K562 (cell line): ENCODE results near the gene ADAMTS14.

ENCODE experiments used
- COPS2 ChIP-seq: fragments of 450-650 bp; conservative IDR thresholded peaks from 2 replicates; pipeline ENCODE4 v1.6.1; 2016; ENCODE audit warnings: mild to moderate bottlenecking, moderate library complexity
- EZH2 ChIP-seq: IDR thresholded peaks from 2 replicates; pipeline ENCODE4 v1.6.1; 2012; ENCODE audit warnings: low read depth, mild to moderate bottlenecking, inconsistent platforms, low read length, borderline replicate concordance
- FOXK1 ChIP-seq: sonication (generic); formaldehyde crosslinking; IDR thresholded peaks from 2 replicates; pipeline ENCODE4 v1.8.0; 2022; ENCODE audit warnings: missing genetic modification reagents, mild to moderate bottlenecking, borderline replicate concordance
- HMG20B ChIP-seq: fragments of 250-450 bp; sonication (Bioruptor Pico); IDR thresholded peaks from 2 replicates; pipeline ENCODE4 v1.5.0; 2021; ENCODE audit warnings: mild to moderate bottlenecking
- MAFK ChIP-seq: IDR thresholded peaks from 2 replicates; pipeline ENCODE4 v1.6.1; 2011; ENCODE audit warnings: low read length, improper control_type of control experiment
- MEF2A ChIP-seq: IDR thresholded peaks from 2 replicates; pipeline ENCODE4 v1.6.1; 2011; ENCODE audit warnings: low read depth, mild to moderate bottlenecking, low read length, moderate library complexity; ENCODE audit not compliant: control insufficient read depth
- NR2C1 ChIP-seq, 2 experiments: fragments of 450-650 bp; IDR thresholded peaks; 2 replicates each; pipeline ENCODE4 v1.6.1; 2017; ENCODE audit warnings: mild to moderate bottlenecking in 2 of 2, antibody characterized with exemption in 1 of 2, inconsistent platforms in 1 of 2, missing compliant biosample characterization in 1 of 2, missing genetic modification characterization in 1 of 2
- TARDBP ChIP-seq: fragments of 450-650 bp; IDR thresholded peaks from 2 replicates; pipeline ENCODE4 v1.6.1; 2016
- TCFL5 ChIP-seq: fragments of 250-450 bp; sonication (Bioruptor Pico); conservative IDR thresholded peaks from 2 replicates; pipeline ENCODE4 v1.6.1; 2021; ENCODE audit warnings: mild to moderate bottlenecking, moderate library complexity, matching md5 sums
- ZFP30 ChIP-seq: fragments of 250-450 bp; sonication (Bioruptor Pico); IDR thresholded peaks from 2 replicates; pipeline ENCODE4 v1.8.0; 2022; ENCODE audit warnings: moderate library complexity, mild to moderate bottlenecking, inconsistent platforms, borderline replicate concordance
- ZNF174 ChIP-seq: fragments of 250-450 bp; sonication (Bioruptor Pico); IDR thresholded peaks from 2 replicates; pipeline ENCODE4 v1.4.0; 2020; ENCODE audit warnings: mild to moderate bottlenecking
- ZNF217 ChIP-seq: sonication (generic); formaldehyde crosslinking; IDR thresholded peaks from 2 replicates; pipeline ENCODE4 v1.8.0; 2022; ENCODE audit warnings: mild to moderate bottlenecking, missing genetic modification reagents
- ZNF780A ChIP-seq: fragments of 250-450 bp; sonication (Bioruptor Pico); IDR thresholded peaks from 2 replicates; pipeline ENCODE4 v1.5.0; 2021; ENCODE audit warnings: mild to moderate bottlenecking
- TF ChIP-seq, protein P1 (sequence below): fragments of 250-450 bp; sonication (Bioruptor Pico); IDR thresholded peaks from 2 replicates; pipeline ENCODE4 v1.4.0; 2020; ENCODE audit warnings: mild to moderate bottlenecking, moderate library complexity

DNA sequence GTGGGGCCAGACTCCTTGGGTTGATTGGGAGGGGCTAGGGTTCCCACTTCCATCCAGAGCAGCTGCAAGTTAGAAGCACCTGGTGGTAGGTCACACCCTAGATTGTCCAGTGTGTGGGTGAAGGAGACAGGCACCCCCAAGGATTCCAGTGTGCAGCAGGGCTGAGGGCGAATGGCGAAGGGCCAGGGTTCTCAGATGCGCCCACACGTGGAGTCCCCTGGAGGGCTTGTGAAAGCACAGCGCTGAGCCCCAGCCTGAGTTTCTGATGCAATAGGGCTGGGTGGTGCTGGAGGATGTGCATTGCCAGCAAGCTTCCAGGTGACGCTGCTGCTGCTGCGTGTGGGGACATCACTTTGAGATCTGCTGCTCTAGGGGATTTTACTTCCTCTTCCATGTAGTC is 87.5 kb downstream of the ADAMTS14 start:
- TF ChIP-seq TARDBP = no peak
- no peak for TF ChIP-seq ZFP30 (CRISPR knock-in tag)
- TF ChIP-seq HMG20B (CRISPR knock-in tag) = no peak
- no peak for TF ChIP-seq ZNF174 (CRISPR knock-in tag)
- no peak for TF ChIP-seq COPS2
- no peak for TF ChIP-seq EZH2
- no peak for TF ChIP-seq NR2C1 (IDR thresholded peaks at IDR 0.05)
- TF ChIP-seq NR2C1 (tag; IDR thresholded peaks at IDR 0.05) = no peak
- TF ChIP-seq ZNF217 (CRISPR knock-in tag) = no peak
- TF ChIP-seq MAFK = peak; percentile 8; the same call in 1 of the 2 replicates
- TF ChIP-seq FOXK1 (CRISPR knock-in tag) = no peak
- no peak for TF ChIP-seq ZNF780A (CRISPR knock-in tag)
- no peak for TF ChIP-seq TCFL5
- TF ChIP-seq, protein P1, sequence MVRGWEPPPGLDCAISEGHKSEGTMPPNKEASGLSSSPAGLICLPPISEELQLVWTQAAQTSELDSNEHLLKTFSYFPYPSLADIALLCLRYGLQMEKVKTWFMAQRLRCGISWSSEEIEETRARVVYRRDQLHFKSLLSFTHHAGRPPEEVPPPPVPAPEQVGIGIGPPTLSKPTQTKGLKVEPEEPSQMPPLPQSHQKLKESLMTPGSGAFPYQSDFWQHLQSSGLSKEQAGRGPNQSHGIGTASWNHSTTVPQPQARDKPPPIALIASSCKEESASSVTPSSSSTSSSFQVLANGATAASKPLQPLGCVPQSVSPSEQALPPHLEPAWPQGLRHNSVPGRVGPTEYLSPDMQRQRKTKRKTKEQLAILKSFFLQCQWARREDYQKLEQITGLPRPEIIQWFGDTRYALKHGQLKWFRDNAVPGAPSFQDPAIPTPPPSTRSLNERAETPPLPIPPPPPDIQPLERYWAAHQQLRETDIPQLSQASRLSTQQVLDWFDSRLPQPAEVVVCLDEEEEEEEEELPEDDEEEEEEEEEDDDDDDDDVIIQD (CRISPR knock-in tag) = no peak
- TF ChIP-seq MEF2A = no peak
